ENCODE results near the gene CDHR3. TPM values are rescaled to one million over a fixed set of nuclear protein-coding genes. Genes with fewer than 3 reads are reported as not detected.

Gene CDHR3
- total RNA-seq, 1 donor from 2014 or later: 50.8 TPM

DNA sequence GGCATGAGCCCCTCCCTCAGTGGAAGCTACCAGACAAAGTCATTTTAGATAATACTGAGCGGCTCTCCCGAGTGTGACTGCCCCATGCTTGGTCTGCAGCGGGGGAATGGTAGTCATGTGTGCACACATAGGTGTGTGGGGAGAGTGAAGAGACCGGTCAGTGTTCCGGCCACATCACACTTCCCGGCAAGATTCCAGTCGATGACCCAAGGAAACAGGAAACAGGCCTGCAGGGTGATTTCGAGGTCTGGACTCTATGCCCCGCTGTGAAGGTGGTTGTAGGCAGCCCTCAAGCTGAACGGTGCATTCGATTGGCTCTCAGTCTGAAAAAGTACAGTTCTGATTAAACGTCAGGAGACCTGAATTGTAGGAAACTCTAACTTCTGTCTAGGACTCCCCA, 75.9 kb downstream of the CDHR3 start:
- Mint-ChIP-seq H3K4me3 (ENCODE audit: unreplicated experiment) (no peak overlapping the region), H3K27me3 (ENCODE audit: unreplicated experiment) (peaks cover 4% of the 10 kb centered on the region), H3K36me3 (ENCODE audit: unreplicated experiment) (no peaks in the 10 kb centered on the region), H3K4me1 (ENCODE audit: low read depth, unreplicated experiment) (peaks cover 12% of the 10 kb centered on the region), H3K27ac (ENCODE audit: unreplicated experiment) (no peak overlapping the region), H3K9me3 (ENCODE audit: unreplicated experiment) (peaks cover 1% of the 10 kb centered on the region)
- TF ChIP-seq CTCF (IDR thresholded peaks at IDR 0.05; ENCODE audit: partially characterized antibody, unreplicated experiment): no peak
- no peak for DNase-seq

DNA sequence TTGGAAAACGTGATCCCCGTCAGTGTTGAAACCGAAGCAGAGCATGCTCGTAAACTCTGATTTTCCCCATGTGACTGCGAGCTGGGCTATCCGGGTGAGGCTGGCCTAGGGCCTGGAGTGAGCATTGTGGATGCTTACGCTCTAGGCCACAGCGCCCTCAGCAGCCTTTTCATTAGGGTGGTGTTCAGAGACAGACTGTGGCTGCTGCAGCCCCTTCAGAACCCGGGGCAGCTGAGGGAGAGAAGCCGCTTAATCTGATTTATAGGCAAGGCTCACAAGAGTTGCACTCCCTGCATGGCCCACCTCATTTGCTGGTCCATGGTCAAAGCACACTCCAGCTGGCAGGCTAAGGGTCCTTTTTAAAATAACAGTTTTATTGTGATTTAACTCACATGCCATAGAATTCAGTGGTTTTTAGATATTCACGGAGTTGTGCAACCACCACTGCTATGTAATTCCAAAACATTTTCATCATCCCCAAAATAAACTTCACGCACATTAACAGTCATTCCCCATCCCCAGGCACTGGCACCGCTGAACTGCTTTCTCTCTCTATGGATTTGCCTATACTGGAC, 76.5 kb downstream of the CDHR3 start:
- TF ChIP-seq CTCF (IDR thresholded peaks at IDR 0.05; ENCODE audit: partially characterized antibody, unreplicated experiment): no peak

GRCh38 chr7:106041140-106041717, 78.2 kb downstream of the CDHR3 start:
- Mint-ChIP-seq H3K9me3 (ENCODE audit: unreplicated experiment) (peaks cover 1% of the 10 kb centered on the region), H3K36me3 (ENCODE audit: unreplicated experiment) (no peaks in the 10 kb centered on the region), H3K27me3 (ENCODE audit: unreplicated experiment) (peaks cover 4% of the 10 kb centered on the region), H3K4me3 (ENCODE audit: unreplicated experiment) (no peak overlapping the region), H3K4me1 (ENCODE audit: low read depth, unreplicated experiment) (peaks cover 11% of the 10 kb centered on the region), H3K27ac (ENCODE audit: unreplicated experiment) (no peak overlapping the region)
- TF ChIP-seq CTCF (IDR thresholded peaks at IDR 0.05; ENCODE audit: partially characterized antibody, unreplicated experiment): peak; percentile 93
- peak; percentile 74 for DNase-seq

More for the DNA sequence above, 76.5 kb downstream of the CDHR3 start:
- peak overlapping the region; percentile 39 for H3K27ac Mint-ChIP-seq (ENCODE audit: unreplicated experiment)
- peak; percentile 33 for DNase-seq
- H3K4me3 Mint-ChIP-seq (ENCODE audit: unreplicated experiment): no peak overlapping the region
- H3K27me3 Mint-ChIP-seq (ENCODE audit: unreplicated experiment): peaks cover 4% of the 10 kb centered on the region
- no peaks in the 10 kb centered on the region for H3K36me3 Mint-ChIP-seq (ENCODE audit: unreplicated experiment)
- H3K9me3 Mint-ChIP-seq (ENCODE audit: unreplicated experiment): peaks cover 1% of the 10 kb centered on the region
- peaks cover 12% of the 10 kb centered on the region for H3K4me1 Mint-ChIP-seq (ENCODE audit: low read depth, unreplicated experiment)

DNA sequence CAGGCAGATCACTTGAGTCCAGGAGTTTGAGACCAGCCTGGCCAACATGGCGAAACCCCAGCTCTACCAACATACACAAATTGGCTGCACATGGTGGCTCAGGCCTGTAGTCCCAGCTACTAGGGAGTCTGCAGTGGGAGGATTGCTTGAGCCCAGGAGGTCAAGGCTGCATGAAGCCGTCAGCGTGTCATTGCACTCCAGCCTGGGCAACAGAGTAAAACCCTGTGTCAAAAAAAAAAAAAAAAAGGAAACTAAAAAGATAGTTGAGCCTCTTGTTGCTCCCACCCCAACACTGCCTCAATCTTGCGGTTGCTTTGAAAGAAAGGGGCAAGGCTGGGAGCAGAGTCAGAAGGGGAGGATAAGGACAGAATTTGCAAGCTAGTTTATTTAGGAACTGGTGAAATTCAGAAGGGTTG, 79.1 kb downstream of the CDHR3 start:
- Mint-ChIP-seq H3K27me3 (ENCODE audit: unreplicated experiment) (peaks cover 4% of the 10 kb centered on the region), H3K4me1 (ENCODE audit: low read depth, unreplicated experiment) (peaks cover 11% of the 10 kb centered on the region), H3K27ac (ENCODE audit: unreplicated experiment) (no peak overlapping the region), H3K9me3 (ENCODE audit: unreplicated experiment) (peaks cover 1% of the 10 kb centered on the region), H3K4me3 (ENCODE audit: unreplicated experiment) (no peak overlapping the region), H3K36me3 (ENCODE audit: unreplicated experiment) (no peaks in the 10 kb centered on the region)
- no peak for TF ChIP-seq CTCF (IDR thresholded peaks at IDR 0.05; ENCODE audit: partially characterized antibody, unreplicated experiment)
- DNase-seq: no peak

DNA sequence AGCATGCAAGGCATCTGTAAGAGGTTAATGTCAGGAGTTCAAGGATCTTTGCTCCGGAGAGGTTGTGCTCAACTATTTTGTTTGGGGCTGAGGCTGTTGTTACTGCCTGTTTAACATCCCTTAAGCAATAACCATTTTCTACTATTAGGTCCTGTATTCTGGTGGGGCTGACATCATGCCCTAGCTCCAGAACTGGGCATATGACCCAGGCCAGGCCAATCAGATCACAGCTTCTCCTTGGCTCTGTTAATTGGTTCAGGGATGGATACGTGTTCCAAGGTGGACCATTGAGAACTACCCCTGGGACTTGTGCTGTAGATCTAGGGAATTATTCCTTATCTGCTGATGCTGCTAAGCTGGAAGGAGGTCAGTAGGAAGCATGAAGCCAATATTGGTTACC, 82.1 kb downstream of the CDHR3 start:
- Mint-ChIP-seq H3K4me3 (ENCODE audit: unreplicated experiment) (no peak overlapping the region), H3K27ac (ENCODE audit: unreplicated experiment) (no peak overlapping the region), H3K36me3 (ENCODE audit: unreplicated experiment) (no peaks in the 10 kb centered on the region), H3K27me3 (ENCODE audit: unreplicated experiment) (peaks cover 1% of the 10 kb centered on the region), H3K4me1 (ENCODE audit: low read depth, unreplicated experiment) (peaks cover 9% of the 10 kb centered on the region), H3K9me3 (ENCODE audit: unreplicated experiment) (no peaks in the 10 kb centered on the region)
- DNase-seq: no peak
- TF ChIP-seq CTCF (IDR thresholded peaks at IDR 0.05; ENCODE audit: partially characterized antibody, unreplicated experiment): no peak
